Hematopoietic multipotent progenitor cell treated with erythropoietin and hydrocortisone succinate and interleukin-3 and kit ligand, for 15 days (in vitro differentiated cells): Measurements from ENCODE around the gene CC2D2B.
A peak's percentile ranks its signal among the peaks of the same experiment; 100 is the strongest.
"Not testable (repeated sequence)": the region's sequence is repeated elsewhere in the genome, so short reads cannot be mapped to it uniquely, and the experiment has no call there.

ENCODE experiments used
- DNase-seq: peaks from one replicate; pipeline ENCODE4 v3.0.0-alpha.2; 2015; ENCODE audit warnings: low spot score

The CC2D2B gene, protein sequence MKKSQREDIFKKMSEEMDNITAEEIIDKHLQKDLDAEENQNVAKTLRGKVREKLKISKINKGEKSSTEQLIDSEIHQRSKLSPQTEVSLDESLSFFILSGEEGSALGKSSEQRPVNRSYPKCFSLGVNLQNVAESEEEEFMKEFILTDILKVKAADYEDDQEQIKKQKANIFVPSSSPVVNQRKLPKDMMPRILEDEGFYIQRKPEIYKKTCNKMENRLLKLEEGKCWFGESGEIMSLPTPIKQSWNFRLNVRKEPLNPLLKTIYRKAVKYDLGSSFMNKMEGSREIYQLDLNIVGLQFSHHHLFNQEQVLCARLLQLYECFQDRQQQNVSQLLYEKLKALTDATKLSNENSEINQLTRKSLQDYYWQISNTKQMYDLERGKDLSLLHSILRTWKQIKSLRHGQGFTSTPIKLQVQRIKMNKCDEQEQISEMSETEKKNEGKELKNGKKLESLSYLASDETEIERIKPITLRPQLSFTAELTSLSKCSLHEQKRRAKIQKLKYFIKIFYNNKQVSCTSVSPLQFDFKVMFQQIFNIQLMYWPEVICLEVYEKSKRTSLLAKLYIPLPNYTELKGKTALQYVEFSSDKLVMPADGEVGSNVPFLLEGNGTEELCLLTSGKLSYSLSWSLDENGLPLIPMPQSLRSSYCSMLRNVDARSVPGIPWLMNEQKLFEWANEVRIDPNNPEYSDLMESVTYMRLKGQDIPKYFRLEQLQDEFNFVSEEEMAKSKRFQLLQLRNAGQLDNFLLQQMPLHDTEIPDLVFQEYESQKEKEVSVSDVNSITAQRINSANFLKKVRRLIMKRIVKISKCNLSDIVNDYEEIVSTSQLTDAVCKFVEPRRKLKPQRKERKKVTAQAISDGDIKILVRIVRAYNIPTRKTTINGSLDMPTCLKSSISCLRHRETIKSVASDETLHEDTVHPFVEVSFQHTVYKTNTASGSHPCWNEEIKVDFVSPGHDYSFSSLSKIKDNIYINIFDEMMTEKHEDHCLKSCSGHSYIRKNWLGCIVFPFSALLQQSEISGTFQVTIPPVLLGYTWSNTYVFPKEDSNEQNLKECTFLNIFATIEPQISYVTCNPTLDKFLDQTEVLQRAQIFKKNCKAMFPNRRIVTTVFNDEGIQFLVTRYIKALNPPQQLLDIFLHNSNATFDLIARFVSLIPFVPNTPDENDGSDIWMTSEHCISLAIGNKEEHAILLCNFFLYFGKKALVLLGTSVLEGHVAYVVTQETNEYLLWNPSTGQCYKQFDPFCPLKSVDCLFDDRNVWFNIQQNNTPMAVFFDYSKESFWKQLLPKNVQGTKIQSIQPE (N-terminal part only)

DNA sequence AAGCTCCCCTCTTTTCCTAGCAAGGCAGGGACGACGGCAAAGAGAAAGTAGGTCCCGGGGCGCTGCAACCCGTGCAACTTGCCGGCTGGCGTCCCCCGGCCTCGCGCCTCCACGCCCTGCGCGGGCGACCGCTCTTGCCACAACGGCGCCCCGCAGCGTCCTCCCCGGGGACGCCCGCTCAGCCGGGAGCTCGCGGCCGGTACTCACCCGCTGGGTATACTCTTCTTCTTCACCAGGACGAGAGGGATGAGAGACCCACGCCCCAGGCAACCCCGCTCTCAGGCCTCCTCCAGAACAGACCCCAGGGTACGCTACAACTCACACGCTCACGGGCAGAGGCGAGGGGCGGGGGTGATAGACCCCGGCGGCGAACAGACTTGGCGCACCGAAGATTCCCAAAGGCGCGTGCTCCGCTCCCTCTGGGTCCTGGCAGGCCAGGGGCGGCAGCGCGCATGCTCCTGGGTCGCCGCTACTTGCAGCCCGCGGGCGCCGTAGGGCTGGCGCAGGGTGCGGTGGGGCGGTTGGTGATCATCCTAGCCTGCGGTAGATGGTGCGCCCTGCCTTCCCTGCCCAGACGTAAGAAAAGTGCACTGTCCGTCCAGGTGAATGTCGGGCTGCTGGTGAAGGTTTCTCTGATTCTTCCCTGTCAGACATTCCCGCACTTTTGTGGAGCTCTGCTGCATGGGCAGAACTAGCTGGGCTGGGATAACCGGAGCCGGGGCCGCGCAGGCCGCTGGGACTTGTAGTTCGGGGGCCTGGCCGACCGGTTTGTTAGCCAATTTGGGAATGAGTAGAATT lies at the start of gene CC2D2B:
CC2D2B (plus strand) TSS at position 520 of the 798 bp plus-strand sequence. CDS start 3,349 bp downstream, outside the sequence.
- DNase-seq, result peak; percentile 41

DNA sequence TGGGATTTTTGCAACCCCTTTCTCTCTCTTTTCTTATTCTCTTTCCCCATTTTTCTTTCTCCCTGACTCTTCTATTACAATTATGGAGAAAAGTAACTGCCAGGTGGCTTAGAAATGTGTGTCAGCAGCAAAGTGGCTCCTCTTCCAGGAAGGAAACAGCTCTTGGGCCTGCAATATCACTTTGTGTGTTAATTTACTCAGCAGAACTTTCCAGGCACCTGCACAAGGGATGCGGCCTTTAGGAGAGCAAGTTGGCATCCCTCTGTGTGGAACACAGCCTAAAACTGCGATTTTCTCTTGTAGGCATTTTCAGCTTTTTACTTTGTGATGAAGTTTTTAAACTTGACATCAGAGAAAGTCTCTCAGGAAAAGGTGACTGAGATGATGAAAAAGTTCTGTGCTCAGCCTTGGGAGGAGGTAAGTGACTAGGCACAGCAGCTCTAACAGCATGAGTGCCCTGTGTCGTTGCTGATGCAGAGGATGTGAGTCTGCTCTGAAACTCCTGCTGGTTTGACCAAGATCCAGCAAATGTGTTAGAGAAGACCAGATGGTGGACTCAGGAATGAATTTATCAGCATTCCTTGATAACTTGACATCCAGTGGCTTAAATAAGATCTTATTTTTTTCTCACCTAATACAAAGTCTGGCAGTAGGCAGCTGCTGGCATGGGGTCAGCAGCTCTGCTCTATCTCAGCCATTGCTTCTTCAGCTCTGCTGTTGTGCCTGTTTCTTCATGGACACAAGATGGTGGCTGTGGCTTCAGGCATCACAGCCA lies 47.4 kb upstream of the CC2D2B start:
- DNase-seq, result no peak

DNA sequence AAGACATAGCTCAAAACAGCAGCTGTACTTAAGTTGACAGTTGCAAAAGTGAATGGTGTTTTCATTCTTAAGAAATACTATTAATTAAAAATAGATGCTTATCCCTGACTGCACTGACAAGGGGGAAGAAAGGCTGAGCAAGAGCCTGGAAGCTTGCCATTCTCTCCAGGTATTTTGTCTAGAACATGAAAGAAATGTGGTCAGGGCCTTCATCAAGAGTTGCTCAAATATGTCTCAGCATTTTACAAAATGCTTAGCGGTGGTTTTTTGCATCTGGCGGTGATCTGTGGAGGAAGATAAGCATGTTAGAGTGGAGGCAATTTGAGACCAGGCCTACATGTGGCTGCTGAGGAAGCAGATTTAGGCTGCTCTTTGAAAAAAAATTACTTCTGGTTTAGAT lies 46.4 kb upstream of the CC2D2B start:
- DNase-seq, result no peak

DNA sequence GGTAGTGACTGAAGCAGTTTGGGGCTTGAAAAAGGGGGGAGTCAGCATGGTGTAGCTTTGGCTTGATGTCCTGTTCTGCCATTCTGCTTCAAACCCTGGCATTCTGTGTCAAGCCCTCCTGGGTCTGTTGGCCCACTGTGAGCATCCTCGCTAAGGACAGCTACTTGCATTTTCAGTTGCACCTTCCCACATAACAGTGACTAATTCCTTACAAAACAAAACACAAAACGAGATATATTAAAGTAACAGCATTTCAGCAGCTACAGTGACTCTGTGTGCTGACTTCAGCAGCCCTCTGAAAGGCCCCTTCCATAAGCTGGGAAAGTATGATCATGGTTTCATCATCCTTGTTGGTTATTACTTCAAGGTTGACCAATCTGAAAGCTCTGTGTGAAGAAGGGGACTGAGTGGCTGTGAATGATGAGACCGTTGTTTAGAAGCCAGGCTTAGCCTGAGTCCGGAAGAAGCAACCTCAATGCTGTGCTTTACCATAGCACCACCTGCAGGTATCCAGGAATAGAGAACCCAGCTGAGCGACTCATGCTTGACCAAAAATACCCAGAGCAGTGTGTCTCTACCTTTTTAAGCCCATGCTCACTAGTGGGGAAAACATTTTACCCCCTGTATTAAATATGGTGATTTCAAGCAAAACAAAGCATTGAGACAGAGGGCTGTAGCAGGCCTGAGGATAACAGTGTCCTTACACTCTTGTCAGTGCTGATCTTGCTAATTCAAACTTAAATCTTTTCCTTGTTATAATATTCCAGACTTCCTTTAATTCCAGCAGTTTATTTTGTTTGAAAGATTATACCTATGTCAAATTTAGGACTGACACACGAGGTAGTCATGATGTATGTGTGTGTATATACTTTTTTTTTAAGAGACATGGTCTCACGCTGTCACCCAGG lies 42.6 kb upstream of the CC2D2B start:
- DNase-seq, result peak; percentile 8

DNA sequence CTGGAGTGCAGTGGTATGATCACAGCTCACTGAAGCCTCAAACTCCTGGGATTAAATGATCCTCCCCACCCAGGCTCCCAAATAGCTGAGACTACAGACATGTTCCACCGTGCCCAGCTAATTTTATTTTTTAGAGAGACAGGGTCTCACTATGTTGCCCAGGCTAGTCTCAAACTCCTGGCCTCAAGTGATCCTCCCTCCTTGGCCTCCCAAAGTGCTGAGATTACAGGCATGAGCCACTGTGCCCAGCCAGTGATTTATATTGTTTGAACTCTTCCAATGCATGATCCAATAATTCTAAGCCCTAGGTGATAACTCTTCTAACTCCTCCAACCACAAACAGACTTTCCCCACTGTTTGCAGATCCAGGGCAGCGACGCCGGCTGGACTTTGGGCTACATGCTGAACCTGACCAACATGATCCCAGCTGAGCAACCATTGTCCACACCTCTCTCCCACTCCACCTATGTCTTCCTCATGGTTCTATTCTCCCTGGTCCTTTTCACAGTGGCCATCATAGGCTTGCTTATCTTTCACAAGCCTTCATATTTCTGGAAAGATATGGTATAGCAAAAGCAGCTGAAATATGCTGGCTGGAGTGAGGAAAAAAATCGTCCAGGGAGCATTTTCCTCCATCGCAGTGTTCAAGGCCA lies 41.8 kb upstream of the CC2D2B start:
- DNase-seq, result no peak

DNA sequence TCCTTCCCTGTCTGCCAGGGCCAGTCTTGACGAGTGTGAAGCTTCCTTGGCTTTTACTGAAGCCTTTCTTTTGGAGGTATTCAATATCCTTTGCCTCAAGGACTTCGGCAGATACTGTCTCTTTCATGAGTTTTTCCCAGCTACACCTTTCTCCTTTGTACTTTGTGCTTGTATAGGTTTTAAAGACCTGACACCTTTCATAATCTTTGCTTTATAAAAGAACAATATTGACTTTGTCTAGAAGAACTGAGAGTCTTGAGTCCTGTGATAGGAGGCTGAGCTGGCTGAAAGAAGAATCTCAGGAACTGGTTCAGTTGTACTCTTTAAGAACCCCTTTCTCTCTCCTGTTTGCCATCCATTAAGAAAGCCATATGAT lies 41.3 kb upstream of the CC2D2B start:
- no peak for DNase-seq

DNA sequence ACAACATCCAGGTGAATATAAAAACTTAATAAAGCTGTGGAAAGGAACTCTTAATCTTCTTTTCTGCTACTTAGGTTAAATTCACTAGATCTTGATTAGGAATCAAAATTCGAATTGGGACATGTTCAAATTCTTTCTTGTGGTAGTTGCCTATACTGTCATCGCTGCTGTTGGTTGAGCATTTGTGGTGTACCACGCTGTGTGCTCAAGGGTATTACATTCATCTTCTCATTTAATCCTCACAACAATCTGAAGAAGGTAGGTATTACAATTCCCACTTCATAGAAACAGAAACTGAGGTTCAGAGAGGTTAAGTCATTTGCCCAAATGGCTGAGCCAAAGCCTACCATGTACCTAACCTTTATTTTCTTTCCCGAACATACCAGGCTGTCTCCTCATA lies 39.9 kb upstream of the CC2D2B start:
- DNase-seq, result no peak

DNA sequence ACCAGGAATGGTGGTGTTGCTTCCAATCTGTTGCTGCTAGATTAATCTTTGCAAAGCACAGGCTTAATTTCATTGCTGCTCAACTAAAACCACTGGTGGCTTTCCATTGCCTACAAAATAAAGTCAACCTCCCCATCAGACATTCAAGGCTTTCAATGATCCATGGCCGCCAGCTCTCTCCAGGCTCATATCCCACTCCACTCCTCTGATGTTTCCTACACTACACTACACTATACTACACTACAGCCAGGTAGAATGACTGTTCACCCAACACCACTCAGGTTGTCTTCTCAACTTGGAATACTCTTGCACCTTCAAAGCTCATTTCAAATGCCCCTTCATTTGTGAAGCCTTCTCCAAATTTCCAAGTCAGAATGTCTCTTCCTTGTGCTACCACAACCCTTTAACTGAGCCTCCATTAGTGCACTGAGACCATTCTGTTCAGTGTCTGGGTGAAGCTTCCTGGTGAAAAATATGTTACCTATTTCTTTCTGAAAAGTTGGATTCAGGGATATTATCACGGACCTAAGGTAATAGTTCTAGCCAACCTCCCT lies 35.5 kb upstream of the CC2D2B start:
- DNase-seq, result no peak

DNA sequence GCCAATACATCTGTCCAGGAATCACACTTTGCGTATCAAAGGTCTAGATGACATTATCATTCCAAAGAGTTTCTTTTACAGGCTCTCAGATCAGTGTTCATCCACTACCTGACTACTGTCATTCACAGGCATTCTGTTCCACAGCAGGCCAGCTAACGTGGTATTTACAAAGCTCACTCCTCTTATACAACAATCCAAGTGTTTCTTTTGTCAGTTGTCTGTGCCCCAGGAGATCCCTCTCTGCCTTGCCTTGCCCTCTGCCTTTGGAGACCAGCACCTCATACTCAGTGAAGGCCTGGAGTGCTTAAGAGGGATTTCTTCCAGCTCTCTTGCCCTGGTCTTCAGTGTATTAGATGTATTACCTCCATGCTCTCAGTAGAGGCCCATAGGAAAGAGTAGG lies 34.6 kb upstream of the CC2D2B start:
- no peak for DNase-seq

DNA sequence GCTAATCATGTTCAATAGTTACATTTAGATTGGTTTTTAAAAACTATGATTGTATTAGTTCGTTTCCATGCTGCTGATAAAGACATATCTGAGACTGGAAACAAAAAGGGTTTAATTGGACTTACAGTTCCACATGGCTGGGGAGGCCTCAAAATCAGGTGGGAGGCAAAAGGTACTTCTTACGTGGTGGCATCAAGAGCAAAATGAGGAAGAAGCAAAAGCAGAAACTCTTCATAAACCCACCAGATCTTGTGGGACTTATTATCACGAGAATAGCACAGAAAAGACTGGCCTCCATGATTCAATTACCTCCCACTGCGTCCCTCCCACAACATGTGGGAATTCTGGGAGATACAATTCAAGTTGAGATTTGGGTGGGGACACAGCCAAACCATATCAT lies 34.1 kb upstream of the CC2D2B start:
- no peak for DNase-seq

DNA sequence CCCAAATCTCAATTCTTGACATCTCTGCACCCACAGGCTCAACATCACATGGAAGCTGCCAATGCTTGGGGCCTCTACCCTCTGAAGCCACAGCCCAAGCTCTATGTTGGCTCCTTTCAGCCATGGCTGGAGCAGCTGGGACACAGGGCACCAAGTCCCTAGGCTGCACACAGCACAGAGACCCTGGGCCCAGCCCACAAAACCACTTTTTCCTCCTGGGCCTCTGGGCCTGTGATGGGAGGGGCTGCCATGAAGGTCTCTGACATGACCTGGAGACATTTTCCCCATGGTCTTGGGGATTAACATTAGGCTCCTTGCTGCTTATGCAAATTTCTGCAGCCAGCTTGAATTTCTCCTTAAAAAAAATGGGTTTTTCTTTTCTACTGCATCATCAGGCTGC lies 33.0 kb upstream of the CC2D2B start:
- DNase-seq, result not testable (repeated sequence)

DNA sequence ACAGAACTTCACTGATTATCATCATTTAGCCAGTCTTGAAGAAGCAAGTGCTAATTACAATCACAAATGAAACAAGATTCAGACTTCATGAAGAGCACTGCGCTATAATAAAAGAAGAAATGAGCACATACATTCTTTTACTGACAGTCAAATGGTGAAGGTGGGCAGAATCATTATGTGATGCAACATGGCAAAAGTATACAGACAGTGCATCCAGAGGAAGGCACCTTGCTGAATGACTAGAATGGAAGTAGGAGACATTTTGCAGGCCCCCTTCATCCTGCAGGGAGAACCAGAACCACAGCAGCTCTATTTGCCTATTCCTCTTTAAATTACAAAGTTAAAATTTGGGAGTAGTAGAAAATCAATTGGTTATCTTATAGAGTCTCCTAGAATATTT lies 31.0 kb upstream of the CC2D2B start:
- DNase-seq, result no peak

DNA sequence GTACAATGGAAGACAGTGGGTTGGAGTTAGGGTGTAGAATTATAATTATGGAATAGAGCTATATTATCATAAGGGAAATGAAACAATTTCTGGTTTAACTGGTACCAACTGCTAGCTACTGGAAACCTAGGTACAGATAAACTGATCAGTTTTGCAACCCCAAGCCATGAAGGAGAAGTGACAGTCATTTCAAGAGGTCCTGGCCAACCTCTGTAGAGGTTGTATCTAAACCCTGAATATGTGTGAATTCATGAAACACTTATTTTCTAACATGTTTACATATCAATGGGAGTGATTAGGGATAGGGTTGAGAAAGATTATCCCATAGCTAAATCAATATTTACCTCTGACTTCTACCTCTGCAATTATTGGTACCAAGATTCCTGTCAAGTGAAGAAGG lies 29.9 kb upstream of the CC2D2B start:
- DNase-seq, result no peak

DNA sequence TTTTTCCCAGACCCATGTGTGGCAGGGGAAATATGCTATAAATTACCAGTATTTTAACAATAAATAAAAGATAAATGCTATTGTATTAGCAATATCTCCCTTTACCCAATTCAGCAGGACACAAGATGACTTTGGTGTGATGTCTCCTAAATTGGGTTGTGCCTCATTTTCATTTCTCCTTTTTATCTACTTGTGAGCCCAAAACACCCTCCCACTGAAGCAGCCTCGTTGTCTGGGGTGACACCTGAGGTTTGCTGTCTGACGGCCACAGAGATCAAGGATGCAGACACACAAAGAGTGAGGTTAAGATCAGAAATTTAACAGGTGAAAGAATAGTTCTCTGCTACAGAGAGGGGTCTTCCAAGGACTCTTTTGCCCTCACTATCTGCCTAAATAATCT lies 27.1 kb upstream of the CC2D2B start:
- DNase-seq, result no peak

DNA sequence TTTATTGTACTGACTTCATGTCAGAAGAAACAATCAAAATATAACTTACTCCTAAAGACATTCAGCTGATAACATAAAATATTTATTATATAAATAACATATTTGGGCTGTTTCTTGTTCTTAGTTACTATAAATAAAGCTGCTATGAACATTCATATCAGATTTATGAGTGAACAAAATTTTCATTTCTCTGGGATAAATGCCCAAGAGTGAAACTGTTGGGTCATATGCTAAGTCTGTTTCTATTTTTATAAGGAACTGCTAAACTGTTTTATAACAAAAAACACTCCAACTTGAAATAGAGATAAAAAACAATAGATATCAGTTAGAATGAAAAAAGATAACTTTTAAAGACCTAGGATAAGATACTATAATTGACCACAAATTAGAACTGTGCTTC lies 26.5 kb upstream of the CC2D2B start:
- DNase-seq, result no peak

DNA sequence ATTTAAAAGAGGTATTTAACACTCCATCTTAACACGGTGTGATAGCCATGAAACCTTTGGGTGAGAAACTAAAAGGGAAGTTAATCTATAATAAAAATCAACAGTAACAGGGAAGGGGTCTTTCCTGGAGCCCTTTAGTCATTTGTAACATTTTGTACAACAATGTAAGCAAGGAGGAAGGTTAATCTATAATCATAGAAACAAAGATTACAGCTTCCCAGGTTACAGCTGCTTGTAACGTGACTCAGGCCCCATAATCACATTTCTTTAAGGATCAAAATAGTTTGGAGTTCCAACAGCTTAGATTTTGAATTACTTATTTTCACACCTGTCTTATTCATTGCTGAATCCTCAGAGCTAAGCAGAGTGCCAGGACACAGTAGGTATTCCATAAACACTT lies 17.9 kb upstream of the CC2D2B start:
- no peak for DNase-seq

DNA sequence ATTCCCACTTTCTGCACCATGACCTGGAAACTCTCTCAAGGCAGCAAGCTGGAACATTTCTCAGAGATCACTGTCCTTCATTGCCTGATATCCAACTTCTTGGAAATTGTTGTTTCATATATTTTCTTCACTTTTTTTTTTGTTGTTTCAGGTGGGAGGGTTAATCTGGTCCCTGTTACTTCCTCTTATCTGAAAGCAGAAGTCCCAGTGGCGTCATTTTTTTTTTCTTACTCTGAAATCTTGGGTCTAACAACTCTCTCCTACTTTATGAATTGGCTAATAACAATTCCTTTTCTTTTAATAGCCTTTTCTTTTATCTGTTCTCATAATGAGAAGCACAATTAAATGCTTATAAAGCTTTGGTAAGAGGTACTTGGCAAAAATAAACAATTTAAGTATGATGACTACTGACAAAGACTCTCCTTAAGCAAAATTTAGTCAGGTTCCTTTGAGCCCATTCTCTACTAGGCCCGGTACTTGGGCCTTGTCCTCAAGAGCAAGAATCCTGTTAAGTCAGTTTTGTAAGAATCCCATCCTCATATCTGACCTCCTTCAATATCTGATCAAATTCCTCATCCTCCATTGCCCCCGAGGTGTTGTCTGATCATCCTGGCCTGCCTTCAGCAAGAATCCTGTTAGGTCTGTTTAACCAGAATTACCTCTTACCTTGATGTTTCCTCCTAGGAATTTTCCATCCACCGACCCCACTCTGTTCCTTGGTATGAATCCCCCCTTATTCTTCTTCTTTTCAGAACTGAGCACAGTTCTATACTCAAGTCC lies 11.5 kb upstream of the CC2D2B start:
- no peak for DNase-seq
